SK-N-MC (cell line): ENCODE results near the gene HSD17B1.
"Not testable (repeated sequence)": the region's sequence is repeated elsewhere in the genome, so short reads cannot be mapped to it uniquely, and the experiment has no call there.

ENCODE experiments used
- EZH2 ChIP-seq: fragments of 200-600 bp; sonication (generic); IDR thresholded peaks from one replicate; pipeline ENCODE4 v1.6.1; 2017; ENCODE audit warnings: antibody characterized with exemption
- FOXP2 ChIP-seq: optimal IDR thresholded peaks from 2 replicates; pipeline ENCODE3; 2011; ENCODE audit warnings: mild to moderate bottlenecking, moderate library complexity; ENCODE audit not compliant: insufficient read depth; ENCODE audit errors: extremely low read length, control extremely low read depth
- POLR2AphosphoS5 ChIP-seq: IDR thresholded peaks from 2 replicates; pipeline ENCODE4 v1.6.1; 2012; ENCODE audit warnings: mild to moderate bottlenecking, low read depth, low read length, borderline replicate concordance

DNA sequence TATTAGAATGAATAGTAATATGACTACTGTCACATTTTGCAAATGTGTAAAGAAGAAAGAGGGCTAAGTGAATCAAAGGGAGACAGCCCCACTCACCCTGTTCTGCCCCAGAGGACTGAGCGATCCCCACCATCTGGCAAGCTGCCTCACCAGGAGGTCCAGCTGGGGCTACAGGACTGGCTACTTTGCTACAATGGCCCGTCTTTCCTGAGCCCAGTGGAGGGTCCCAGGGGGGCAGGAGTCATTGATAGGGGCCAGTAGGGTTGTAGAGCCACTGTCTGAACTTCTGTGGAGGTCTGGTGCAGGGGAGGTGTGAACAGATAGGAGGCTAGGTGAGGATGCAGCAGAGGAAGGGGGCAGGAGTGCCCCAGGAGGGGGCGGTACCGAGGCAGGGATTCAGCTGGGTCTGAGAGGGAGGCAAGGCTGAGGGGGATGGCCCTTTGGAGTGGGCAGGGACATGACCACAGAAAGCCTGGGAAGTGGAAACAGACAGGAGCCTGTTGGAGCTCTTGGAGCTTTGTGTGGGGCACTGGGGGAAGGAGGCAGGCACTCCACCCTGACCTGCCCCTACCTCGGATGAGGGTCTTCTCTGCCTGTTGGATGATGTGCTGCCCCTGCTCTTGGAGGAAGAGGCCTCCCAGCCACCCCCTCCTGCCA, 3.4 kb downstream of the HSD17B1 start:
- TF ChIP-seq EZH2, POLR2AphosphoS5, FOXP2: not testable (repeated sequence)
